HG03432 (cell line): Measurements from ENCODE around the gene TNIK.
"Not testable (repeated sequence)": the region's sequence is repeated elsewhere in the genome, so short reads cannot be mapped to it uniquely, and the experiment has no call there.

Experiments
- ATAC-seq: cut with Tn5 transposase; IDR thresholded peaks from one replicate; pipeline ENCODE4 v1.9.1; 2021; ENCODE audit warnings: mild to moderate bottlenecking, moderate library complexity; ENCODE audit not compliant: unreplicated experiment

TNIK gene

GRCh38 chr3:171470714-171471227 is 10.6 kb upstream of the TNIK start:
- no peak for ATAC-seq

DNA sequence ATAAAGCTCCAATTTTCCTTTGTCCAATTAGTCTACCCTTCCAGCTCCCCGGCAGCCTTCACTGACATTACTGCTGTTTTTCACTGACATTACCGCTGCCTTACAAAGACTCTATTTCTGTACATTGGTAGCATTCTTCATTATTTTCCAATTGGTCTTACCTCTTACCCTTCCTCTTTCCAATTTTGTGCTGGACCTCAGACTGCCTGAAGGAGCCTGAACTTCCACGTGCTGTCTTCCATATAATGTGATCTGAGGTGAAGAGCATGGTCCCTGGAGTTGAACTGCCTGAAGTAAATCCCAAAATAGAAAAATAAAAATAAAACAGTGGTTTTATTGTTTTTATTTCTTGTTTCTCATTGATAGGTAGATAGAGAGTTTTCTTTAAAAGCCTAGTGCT is 9.2 kb upstream of the TNIK start:
- ATAC-seq, result no peak

DNA sequence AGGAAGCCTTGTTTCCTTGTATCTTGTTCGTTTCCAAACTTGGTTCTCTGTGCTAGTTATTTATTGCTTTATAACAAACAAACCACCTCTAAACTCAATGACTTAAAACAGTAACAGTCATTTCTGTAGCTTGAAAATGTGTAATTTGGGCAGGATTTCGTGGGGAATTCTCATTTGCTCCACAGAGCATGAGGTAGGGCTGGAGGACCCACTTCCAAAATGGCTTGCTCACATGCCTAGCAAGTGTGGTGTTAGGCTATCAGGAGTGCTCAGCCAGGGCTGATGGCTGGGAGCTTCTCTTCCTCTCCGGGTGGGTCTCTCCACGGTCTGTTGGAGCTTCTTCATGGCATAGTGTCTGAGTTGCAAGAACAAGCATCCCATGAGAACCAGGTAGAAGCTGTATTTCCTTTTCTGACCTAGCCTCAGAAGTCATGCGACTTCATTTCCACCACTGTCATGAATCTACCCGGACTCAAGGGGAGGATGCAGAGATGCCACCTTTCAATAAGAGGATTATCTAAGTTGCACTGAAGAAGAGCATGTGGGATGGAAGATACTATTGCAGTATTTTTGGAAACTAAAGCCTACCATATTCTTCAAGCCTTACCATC is 8.2 kb upstream of the TNIK start:
- ATAC-seq, result peak; percentile 61

DNA sequence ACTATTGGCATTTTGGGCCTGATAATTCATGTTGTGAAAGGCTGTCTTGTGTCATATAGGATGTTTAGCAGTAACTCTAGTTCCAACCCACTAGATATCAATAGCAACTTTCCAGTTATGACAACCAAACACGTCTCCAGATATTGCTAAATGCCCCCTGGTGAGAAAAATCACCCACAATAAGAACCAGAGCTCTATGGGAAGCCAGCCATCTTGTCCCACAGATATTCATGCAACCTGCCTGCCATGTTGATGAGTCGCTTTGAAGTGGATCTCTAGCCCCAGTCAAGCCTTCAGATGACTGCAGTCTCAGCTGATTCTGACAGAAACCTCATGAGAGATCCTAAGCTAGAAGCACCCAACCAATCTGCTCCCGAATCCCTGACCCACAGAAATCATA is 5.6 kb upstream of the TNIK start:
- no peak for ATAC-seq

GRCh38 chr3:171464462-171464861 is 4.3 kb upstream of the TNIK start:
- ATAC-seq, result no peak

GRCh38 chr3:171462224-171462623 is 2.0 kb upstream of the TNIK start:
- no peak for ATAC-seq

DNA sequence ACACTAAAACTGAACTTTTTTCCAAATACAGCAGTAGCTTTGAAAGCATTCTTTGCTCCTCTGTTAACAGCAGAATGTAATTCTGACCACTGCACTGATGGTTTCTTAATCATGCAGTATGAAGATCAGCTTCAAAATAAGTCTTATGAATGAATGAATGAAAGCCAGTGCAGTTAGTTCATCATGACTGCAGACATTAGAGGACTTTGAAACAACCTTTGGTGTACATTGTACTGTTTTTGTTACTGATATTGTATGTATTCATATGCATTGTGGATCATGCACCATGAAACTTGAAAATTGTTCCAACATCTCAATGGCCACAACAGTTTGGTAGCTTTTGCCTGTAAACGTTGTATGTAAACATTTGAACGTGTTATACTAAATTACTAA is 1.3 kb upstream of the TNIK start:
- no peak for ATAC-seq

- ATAC-seq, result peak; percentile 48
Measured at GRCh38 chr3:171460725-171461524, 720 bp upstream of the TNIK start.

GRCh38 chr3:171459137-171459941 is 866 bp downstream of the TNIK start:
- ATAC-seq, result no peak

DNA sequence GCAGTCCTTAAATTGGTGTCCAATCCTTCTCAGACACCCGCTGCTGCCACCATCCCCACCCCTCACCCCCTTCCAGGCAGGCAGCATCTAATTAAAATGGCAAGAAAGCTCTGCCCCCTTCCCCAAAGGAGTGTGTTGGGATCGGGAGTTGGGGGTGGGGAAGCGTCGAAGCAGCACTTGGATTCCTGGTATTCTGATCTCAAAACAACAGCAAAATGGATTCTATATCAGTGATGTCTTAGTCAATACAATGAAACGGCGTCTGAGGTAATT is 1.4 kb downstream of the TNIK start:
- ATAC-seq, result no peak

GRCh38 chr3:171458071-171458863 is 1.9 kb downstream of the TNIK start:
- no peak for ATAC-seq

GRCh38 chr3:171457607-171458061 is 2.6 kb downstream of the TNIK start:
- no peak for ATAC-seq

DNA sequence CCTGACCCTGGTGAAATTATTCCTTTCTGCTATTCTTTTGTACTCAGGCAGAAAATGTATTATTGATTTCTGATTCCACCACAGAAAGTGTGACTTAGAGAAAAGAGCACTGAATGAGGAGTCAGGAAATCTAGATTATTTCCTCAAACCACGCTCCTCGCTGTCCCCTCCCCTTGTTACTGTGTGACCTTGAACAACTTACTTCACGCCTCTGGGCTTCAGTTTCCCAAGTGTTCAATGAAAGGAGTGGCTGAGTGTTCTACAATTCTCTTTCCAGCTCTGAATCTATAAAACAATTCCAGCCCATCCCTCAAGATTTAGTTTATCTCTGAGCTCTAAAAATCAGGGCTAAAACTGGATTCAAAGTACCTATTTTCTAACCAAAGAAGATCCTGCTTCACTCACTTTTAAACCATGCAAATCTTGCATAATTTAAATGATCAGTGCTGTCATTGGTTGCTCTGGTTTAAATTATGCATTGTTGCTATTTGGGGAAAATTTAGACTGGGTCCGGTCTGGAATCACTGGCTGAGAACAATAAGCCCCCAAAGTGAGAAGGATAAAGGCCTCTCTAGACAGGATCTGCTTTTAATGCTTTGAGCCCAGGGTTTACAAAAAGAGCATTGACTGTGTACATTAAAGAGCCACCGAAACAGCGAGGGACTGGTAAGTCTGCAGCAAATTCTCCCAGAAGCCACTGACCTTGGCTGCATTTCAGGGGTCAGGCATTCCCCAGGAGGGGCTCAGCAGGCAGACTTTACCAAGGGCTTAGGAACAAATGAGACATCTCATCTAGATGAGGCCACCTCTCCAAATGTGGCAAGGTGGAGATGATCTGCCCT is 3.2 kb downstream of the TNIK start:
- ATAC-seq, result no peak

DNA sequence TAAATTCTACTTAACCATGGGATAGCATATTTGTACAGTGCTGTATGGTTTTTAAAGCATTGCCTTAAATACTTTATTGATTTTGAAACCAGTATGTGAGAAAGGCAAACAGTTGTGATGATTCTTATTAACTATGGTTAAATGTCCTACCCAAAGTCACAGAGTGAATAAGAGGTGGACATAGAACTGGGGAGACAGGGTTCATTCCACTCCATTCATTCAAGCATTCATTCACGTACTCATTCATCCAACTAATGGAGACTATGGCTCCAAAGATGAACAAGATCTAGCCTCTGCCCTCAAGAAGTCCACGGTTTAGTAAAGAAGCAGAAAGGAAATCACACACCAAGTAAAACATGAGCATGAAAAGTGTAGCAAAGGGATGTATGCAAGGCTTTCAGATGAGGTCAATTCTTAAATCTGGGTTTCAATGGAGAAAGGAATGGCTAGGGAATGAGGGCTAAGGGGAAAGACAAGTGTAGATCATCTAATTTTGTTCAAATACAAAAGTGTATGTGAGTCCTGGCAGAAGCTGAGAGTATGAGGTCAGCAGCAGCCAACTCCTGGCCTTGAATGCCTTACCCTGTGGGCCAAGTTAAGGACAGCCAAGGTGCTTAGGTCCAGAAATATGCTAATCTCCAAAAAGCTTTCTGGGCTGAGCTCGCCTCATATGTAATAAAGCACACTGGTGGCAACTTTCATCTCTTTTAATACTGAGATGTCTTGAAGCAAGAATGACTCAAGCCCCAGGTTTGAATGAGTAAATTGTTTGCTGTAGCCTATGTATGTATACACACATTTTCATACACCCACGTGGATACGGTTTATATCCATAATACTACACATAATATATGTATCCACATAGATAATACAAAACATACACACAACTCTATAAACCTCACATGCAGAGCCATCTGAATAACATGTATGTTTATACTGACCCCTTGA is 4.3 kb downstream of the TNIK start:
- ATAC-seq, result no peak

DNA sequence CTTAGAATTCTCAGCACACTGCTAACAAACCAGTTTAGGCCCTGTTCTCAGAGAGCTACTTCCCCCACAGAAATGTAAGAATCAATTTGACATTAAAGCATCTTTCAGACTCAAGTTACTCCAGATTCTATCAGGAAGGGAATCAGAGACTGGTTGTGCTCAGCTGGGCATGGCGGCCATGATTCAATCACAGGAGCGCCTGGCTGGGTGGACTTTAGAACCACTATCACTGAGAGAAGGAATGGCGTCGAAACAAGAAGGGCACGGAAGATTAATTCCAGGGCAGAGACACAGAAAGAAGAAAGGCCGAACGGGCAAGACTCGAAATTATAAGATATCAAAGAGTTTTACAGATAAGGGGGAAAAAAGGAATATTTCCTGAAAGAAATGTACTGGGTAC is 6.2 kb downstream of the TNIK start:
- ATAC-seq, result no peak

DNA sequence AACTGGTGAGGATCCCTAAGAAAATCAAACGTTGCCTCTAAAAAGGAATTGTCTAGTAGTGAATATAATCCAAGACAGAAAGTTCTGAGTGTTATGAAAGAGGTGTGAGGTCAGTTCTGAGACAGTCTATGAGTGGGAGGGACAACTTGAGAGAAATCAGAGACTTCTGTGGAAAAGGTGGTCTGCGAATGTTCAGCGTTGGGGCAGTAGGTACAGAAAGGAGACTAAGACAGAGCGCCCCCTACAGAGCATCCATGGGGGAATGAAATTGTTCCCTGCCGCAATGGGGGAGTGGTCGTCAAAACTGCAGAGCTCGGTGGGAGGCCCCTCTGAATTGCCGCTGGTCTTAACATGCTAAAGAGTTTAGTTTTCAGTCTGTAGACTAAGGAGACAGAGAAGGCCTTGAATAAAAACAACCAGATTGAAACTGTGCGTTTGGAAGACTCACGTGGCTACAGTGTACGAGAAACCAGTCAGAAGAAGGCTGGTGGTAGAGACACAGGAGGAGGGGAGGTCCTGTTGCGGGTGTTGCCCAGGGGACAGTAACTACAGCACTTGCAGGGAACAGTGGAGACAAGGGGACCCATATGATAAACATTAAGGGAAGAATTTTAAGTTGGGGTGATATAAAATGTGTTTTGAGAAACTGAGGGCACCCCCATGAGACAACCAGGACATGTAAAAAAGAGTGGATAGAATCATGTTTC is 6.9 kb downstream of the TNIK start:
- no peak for ATAC-seq

GRCh38 chr3:171452328-171452727 is 7.9 kb downstream of the TNIK start:
- ATAC-seq, result no peak

GRCh38 chr3:171451915-171452314 is 8.3 kb downstream of the TNIK start:
- ATAC-seq, result no peak

DNA sequence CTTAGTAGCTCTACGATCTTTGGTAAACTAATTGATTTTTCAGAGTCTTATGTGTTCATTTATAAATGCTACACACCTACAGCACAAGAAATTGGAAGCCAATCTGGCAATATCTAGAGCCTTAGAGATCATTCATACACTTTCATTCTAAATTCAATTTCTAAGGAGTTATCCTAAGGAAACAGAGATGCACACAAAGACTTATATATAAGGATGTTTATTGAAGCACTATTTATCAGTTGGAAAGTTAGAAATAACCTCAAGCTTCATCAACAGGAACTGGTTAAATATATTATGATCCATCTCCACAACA is 12.7 kb downstream of the TNIK start:
- not testable (repeated sequence) for ATAC-seq
